Astrocyte of the cerebellum (primary cell): ENCODE measurements around the gene GSE1.
A peak's percentile ranks its signal among the peaks of the same experiment; 100 is the strongest.

Experiments used
- DNase-seq: peaks from one replicate; pipeline ENCODE4 v3.0.0-alpha.2; 2011; ENCODE audit warnings: low read depth
- H3K4me3 ChIP-seq: 2 replicates; pipeline ENCODE4 v1.5.1; 2011; ENCODE audit warnings: mild to moderate bottlenecking, low read depth, low read length, moderate library complexity
- CTCF ChIP-seq: IDR thresholded peaks from 2 replicates; pipeline ENCODE4 v1.5.1; 2012; ENCODE audit warnings: low read length, low read depth, moderate library complexity, mild to moderate bottlenecking; ENCODE audit errors: missing control alignments
- in situ Hi-C: cut with HindIII; loops from 2 replicates; pipeline ENCODE4 v1.10.0; 2017; ENCODE audit warnings: low sequenced_read_pairs

Gene GSE1

GRCh38 chr16:85567101-85567866 is 45.8 kb upstream of the GSE1 start:
- DNase-seq, result no peak
- in situ Hi-C loops, result no loop called here

GRCh38 chr16:85567935-85568334 is 45.2 kb upstream of the GSE1 start:
- no peak overlapping the region for H3K4me3 ChIP-seq
- in situ Hi-C loops, result no loop called here
- no peak for DNase-seq
- no peak for TF ChIP-seq CTCF

More at GRCh38 chr16:85567101-85567866, 45.8 kb upstream of the GSE1 start:
- no peak overlapping the region for H3K4me3 ChIP-seq
- TF ChIP-seq CTCF, result no peak

- TF ChIP-seq CTCF, result no peak
Observed at GRCh38 chr16:85568519-85568918, 44.6 kb upstream of the GSE1 start.

GRCh38 chr16:85569039-85569614 is 44.0 kb upstream of the GSE1 start:
- no peak for DNase-seq
- no peak overlapping the region for H3K4me3 ChIP-seq
- no peak for TF ChIP-seq CTCF
- in situ Hi-C loops, result no loop called here

More at GRCh38 chr16:85568519-85568918, 44.6 kb upstream of the GSE1 start:
- H3K4me3 ChIP-seq, result no peak overlapping the region
- in situ Hi-C loops, result no loop called here
- DNase-seq, result no peak

- peak; percentile 85 for DNase-seq
- H3K4me3 ChIP-seq, result no peak overlapping the region
- in situ Hi-C loops, result no loop called here
- TF ChIP-seq CTCF, result no peak
Observed at GRCh38 chr16:85569615-85570212, 43.4 kb upstream of the GSE1 start.

- in situ Hi-C loops, result no loop called here
- no peak overlapping the region for H3K4me3 ChIP-seq
- no peak for DNase-seq
- TF ChIP-seq CTCF, result no peak
Observed at GRCh38 chr16:85570213-85570734, 42.8 kb upstream of the GSE1 start.
